Measurements from ENCODE around the gene RASGRP3.

- TF ChIP-seq CTCF (IDR thresholded peaks at IDR 0.05) (no peak), POLR2A (IDR thresholded peaks at IDR 0.05) (no peak)
These were observed 31.5 kb upstream of the RASGRP3 start for GRCh38 chr2:33444967-33445366.
